Measurements from ENCODE around the gene C7orf33.
"Not testable (repeated sequence)": the region's sequence is repeated elsewhere in the genome, so short reads cannot be mapped to it uniquely, and the experiment has no call there.

C7orf33 gene

GRCh38 chr7:148590471-148590870 is at the start of gene C7orf33:
C7orf33 (plus strand) TSS chr7:148590766; CDS start chr7:148590926, 160 bp downstream.
- DNase-seq (ENCODE audit: low read depth in 1 of 2, low spot score in 1 of 2) = no peak

- DNase-seq (ENCODE audit: low read depth in 1 of 2, low spot score in 1 of 2) = no peak
These were observed 48.6 kb upstream of the C7orf33 start for GRCh38 chr7:148541891-148542504.

GRCh38 chr7:148543302-148543701 is 47.3 kb upstream of the C7orf33 start:
- DNase-seq (ENCODE audit: low read depth in 1 of 2, low spot score in 1 of 2) = no peak

GRCh38 chr7:148545172-148545571 is 45.4 kb upstream of the C7orf33 start:
- DNase-seq (ENCODE audit: low read depth in 1 of 2, low spot score in 1 of 2) = no peak

- DNase-seq (ENCODE audit: low read depth in 1 of 2, low spot score in 1 of 2) = no peak
These were observed 44.6 kb upstream of the C7orf33 start for GRCh38 chr7:148545932-148546331.

GRCh38 chr7:148546857-148547256 is 43.7 kb upstream of the C7orf33 start:
- no peak for DNase-seq (ENCODE audit: low read depth in 1 of 2, low spot score in 1 of 2)

GRCh38 chr7:148547951-148548350 is 42.6 kb upstream of the C7orf33 start:
- DNase-seq (ENCODE audit: low read depth in 1 of 2, low spot score in 1 of 2) = no peak

- DNase-seq (ENCODE audit: low read depth in 1 of 2, low spot score in 1 of 2) = no peak
These were observed 36.6 kb upstream of the C7orf33 start for GRCh38 chr7:148553979-148554378.

GRCh38 chr7:148556892-148557291 is 33.7 kb upstream of the C7orf33 start:
- DNase-seq (ENCODE audit: low read depth in 1 of 2, low spot score in 1 of 2) = no peak

- DNase-seq (ENCODE audit: low read depth in 1 of 2, low spot score in 1 of 2) = no peak
These were observed 31.7 kb upstream of the C7orf33 start for GRCh38 chr7:148558914-148559313.

GRCh38 chr7:148561099-148561498 is 29.5 kb upstream of the C7orf33 start:
- DNase-seq (ENCODE audit: low read depth in 1 of 2, low spot score in 1 of 2) = no peak

- no peak for DNase-seq (ENCODE audit: low read depth in 1 of 2, low spot score in 1 of 2)
These were observed 26.8 kb upstream of the C7orf33 start for GRCh38 chr7:148563583-148564274.

- peak in 1 of 2 donors; percentile 33 for DNase-seq (ENCODE audit: low read depth in 1 of 2, low spot score in 1 of 2)
These were observed 26.2 kb upstream of the C7orf33 start for GRCh38 chr7:148564275-148564951.

- DNase-seq (ENCODE audit: low read depth in 1 of 2, low spot score in 1 of 2) = no peak
These were observed 23.8 kb upstream of the C7orf33 start for GRCh38 chr7:148566736-148567135.

GRCh38 chr7:148567524-148567923 is 23.0 kb upstream of the C7orf33 start:
- DNase-seq (ENCODE audit: low read depth in 1 of 2, low spot score in 1 of 2) = no peak

GRCh38 chr7:148570510-148570909 is 20.1 kb upstream of the C7orf33 start:
- no peak for DNase-seq (ENCODE audit: low read depth in 1 of 2, low spot score in 1 of 2)

- DNase-seq (ENCODE audit: low read depth in 1 of 2, low spot score in 1 of 2) = not testable (repeated sequence)
These were observed 19.6 kb upstream of the C7orf33 start for GRCh38 chr7:148570973-148571372.

- DNase-seq (ENCODE audit: low read depth in 1 of 2, low spot score in 1 of 2) = no peak
These were observed 19.2 kb upstream of the C7orf33 start for GRCh38 chr7:148571381-148571780.

- no peak for DNase-seq (ENCODE audit: low read depth in 1 of 2, low spot score in 1 of 2)
These were observed 18.5 kb upstream of the C7orf33 start for GRCh38 chr7:148572067-148572522.

- not testable (repeated sequence) for DNase-seq (ENCODE audit: low read depth in 1 of 2, low spot score in 1 of 2)
These were observed 17.0 kb upstream of the C7orf33 start for GRCh38 chr7:148573581-148573980.

GRCh38 chr7:148575640-148576411 is 14.7 kb upstream of the C7orf33 start:
- DNase-seq (ENCODE audit: low read depth in 1 of 2, low spot score in 1 of 2) = peak; percentile 48 to 60

Data from activated CD4-positive, alpha-beta T cell treated with anti-CD3 and anti-CD28 coated beads, Interleukin-2, amount 50 U/mL, for 24 hours (primary cell).